Neuronal stem cell (in vitro differentiated cells): ENCODE measurements around the gene BZW2.
A peak's percentile ranks its signal among the peaks of the same experiment; 100 is the strongest.

ENCODE experiments used
- DNase-seq: peaks from one replicate; pipeline ENCODE4 v3.0.0-alpha.2; 2013; ENCODE audit warnings: low spot score
- H2AFZ ChIP-seq: one replicate; pipeline ENCODE4 v1.6.1; 2013; ENCODE audit warnings: mild to moderate bottlenecking, low read length, inconsistent platforms
- H2AK5ac ChIP-seq: 2 replicates; pipeline ENCODE4 v1.6.1; 2013; ENCODE audit warnings: low read depth, mild to moderate bottlenecking, inconsistent platforms, low read length, moderate library complexity, mixed read lengths
- H2BK120ac ChIP-seq: 2 replicates; pipeline ENCODE4 v1.6.1; 2013; ENCODE audit warnings: low read depth, mild to moderate bottlenecking, inconsistent platforms, low read length, moderate library complexity, mixed read lengths
- H2BK12ac ChIP-seq: one replicate; pipeline ENCODE4 v1.6.1; 2013; ENCODE audit warnings: low read length, inconsistent platforms
- H2BK15ac ChIP-seq: 2 replicates; pipeline ENCODE4 v1.6.1; 2013; ENCODE audit warnings: mild to moderate bottlenecking, low read length, inconsistent platforms, mixed read lengths
- H2BK5ac ChIP-seq: one replicate; pipeline ENCODE4 v1.6.1; 2013; ENCODE audit warnings: inconsistent platforms, mild to moderate bottlenecking, low read length, moderate library complexity
- H3K14ac ChIP-seq: one replicate; pipeline ENCODE4 v1.6.1; 2013; ENCODE audit warnings: low read length, inconsistent platforms
- H3K18ac ChIP-seq: 2 replicates; pipeline ENCODE4 v1.6.1; 2013; ENCODE audit warnings: low read length, inconsistent platforms
- H3K23ac ChIP-seq: 2 replicates; pipeline ENCODE4 v1.6.1; 2013; ENCODE audit warnings: low read depth, mild to moderate bottlenecking, mixed read lengths, low read length, inconsistent platforms; ENCODE audit not compliant: poor library complexity
- H3K27ac ChIP-seq: replicated peaks from 3 replicates; pipeline ENCODE4 v1.5.1; 2013; ENCODE audit warnings: low read length, inconsistent platforms
- H3K27me3 ChIP-seq, 3 experiments: 2 replicates each; pipeline ENCODE4 v1.6.1; 2013; ENCODE audit warnings: low read length in 3 of 3, mild to moderate bottlenecking in 2 of 3, inconsistent platforms in 1 of 3, low read depth in 1 of 3, mixed read lengths in 1 of 3, moderate library complexity in 1 of 3; ENCODE audit not compliant: control insufficient read depth in 3 of 3, insufficient read depth in 3 of 3
- H3K36me3 ChIP-seq, 2 donors: replicated peaks in 1 of 2; 2 replicates each; pipeline ENCODE4 v1.6.1; 2013; ENCODE audit warnings: low read length in 2 of 2; ENCODE audit not compliant: control insufficient read depth in 2 of 2, insufficient read depth in 2 of 2
- H3K4ac ChIP-seq: 2 replicates; pipeline ENCODE4 v1.6.1; 2013; ENCODE audit warnings: inconsistent platforms, mild to moderate bottlenecking, low read length, moderate library complexity
- H3K4me1 ChIP-seq, 2 donors: 1 replicate in 1 of 2; 2 replicates in 1 of 2; pipeline ENCODE4 v1.6.1; 2013; ENCODE audit warnings: low read length in 2 of 2, low read depth in 1 of 2; ENCODE audit not compliant: control insufficient read depth in 2 of 2, insufficient read depth in 1 of 2
- H3K4me2 ChIP-seq: one replicate; pipeline ENCODE4 v1.6.1; 2013; ENCODE audit warnings: mild to moderate bottlenecking, low read length, inconsistent platforms; ENCODE audit not compliant: insufficient read depth, poor library complexity, severe bottlenecking
- H3K4me3 ChIP-seq, 2 donors: 2 replicates each; pipeline ENCODE4 v1.5.1; 2013; ENCODE audit warnings: low read length in 2 of 2, mild to moderate bottlenecking in 2 of 2, inconsistent platforms in 1 of 2, moderate library complexity in 1 of 2
- H3K79me1 ChIP-seq: one replicate; pipeline ENCODE4 v1.6.1; 2013; ENCODE audit warnings: low read depth, mild to moderate bottlenecking, inconsistent platforms, low read length, moderate library complexity
- H3K9ac ChIP-seq: one replicate; pipeline ENCODE4 v1.6.1; 2013; ENCODE audit warnings: mild to moderate bottlenecking, low read depth, low read length, inconsistent platforms; ENCODE audit not compliant: poor library complexity
- H3K9me3 ChIP-seq, 2 donors: replicated peaks in 1 of 2; 2 replicates each; pipeline versions ENCODE3 to v1.6.1; 2013; ENCODE audit warnings: low read length in 2 of 2, mild to moderate bottlenecking in 2 of 2, inconsistent platforms in 1 of 2, low read depth in 1 of 2, mixed read lengths in 1 of 2, moderate library complexity in 1 of 2; ENCODE audit not compliant: control insufficient read depth in 2 of 2, insufficient read depth in 1 of 2
- H4K8ac ChIP-seq: one replicate; pipeline ENCODE4 v1.6.1; 2013; ENCODE audit warnings: low read depth, mild to moderate bottlenecking, inconsistent platforms, low read length, moderate library complexity
- H4K91ac ChIP-seq: one replicate; pipeline ENCODE4 v1.6.1; 2013; ENCODE audit warnings: low read length, low read depth, mild to moderate bottlenecking, inconsistent platforms; ENCODE audit not compliant: poor library complexity
- WGBS, 2 donors: extraction: QIAGEN DNeasy Blood & Tissue Kit; methylation state at CpG; one replicate each; pipeline ENCODE4 v1.1.7; 2013; ENCODE audit warnings: missing lambda C conversion rate in 2 of 2, mixed read lengths in 1 of 2; ENCODE audit not compliant: insufficient read length in 2 of 2, insufficient replicate concordance in 1 of 2; ENCODE audit errors: extremely low coverage in 2 of 2; 5-methylcytosine and 5-hydroxymethylcytosine counted together

BZW2 gene

DNA sequence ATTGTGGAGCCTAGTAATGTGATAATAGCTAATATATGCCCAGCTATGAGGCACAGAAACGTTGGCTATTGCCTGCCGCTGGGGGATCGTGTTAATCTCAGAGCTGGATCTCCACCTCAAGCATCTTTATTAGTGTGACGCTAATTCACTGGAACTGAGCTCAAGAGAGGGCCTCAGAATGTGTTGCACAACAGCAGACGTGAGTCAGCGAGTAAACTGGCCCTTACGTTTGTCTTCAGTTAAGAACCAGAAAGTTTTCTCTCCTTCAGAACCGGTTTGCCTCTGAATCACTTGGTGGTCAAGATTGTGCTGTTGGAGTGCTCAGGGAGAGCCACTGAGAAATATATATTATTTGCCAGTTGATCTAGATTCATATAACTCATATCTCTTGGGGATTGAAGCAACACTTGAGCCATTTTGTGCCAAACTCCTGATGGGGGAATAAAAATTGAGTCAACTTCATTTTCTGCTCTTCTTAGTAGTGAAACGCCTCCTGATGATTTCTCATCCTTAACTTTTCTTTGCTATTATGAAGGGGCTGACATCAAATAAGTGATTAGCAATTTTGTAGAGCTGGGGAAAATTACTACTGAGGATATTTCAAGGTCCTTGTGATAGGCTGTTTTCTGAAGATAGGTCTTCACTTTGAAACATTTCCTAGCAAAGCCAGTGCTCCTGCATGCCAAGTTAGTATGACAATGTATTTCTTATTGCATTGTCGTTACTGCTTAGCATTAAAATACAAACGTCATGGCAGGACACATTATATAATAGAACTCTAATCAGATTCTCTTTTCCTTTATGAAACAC is 22.3 kb downstream of the BZW2 start:
- Histone ChIP-seq H3K4me1 (peaks cover 0 to 2% of the 10 kb centered on the region in 2 donors), H3K4ac (no peak overlapping the region), H4K91ac (no peak overlapping the region), H3K79me1 (peaks cover 3% of the 10 kb centered on the region), H3K23ac (no peak overlapping the region), H2BK5ac (no peak overlapping the region), H3K18ac (no peak overlapping the region), H3K4me2 (peak overlapping the region; percentile 4), H3K14ac (no peak overlapping the region), H2BK120ac (no peak overlapping the region), H3K9me3 (peaks cover 0 to 16% of the 10 kb centered on the region in 2 donors), H2BK12ac (no peak overlapping the region), H3K27ac (no peak overlapping the region), H3K4me3 (no peak overlapping the region), H2AK5ac (no peak overlapping the region), H3K9ac (no peak overlapping the region), H3K27me3 (no peaks in the 10 kb centered on the region), H2AFZ (no peak overlapping the region), H2BK15ac (no peak overlapping the region), H3K36me3 (peaks cover 6 to 67% of the 10 kb centered on the region in 2 donors), H4K8ac (no peak overlapping the region)
- WGBS, 2 donors: no CpG with 5 or more reads among the region's 11 CpGs
- DNase-seq: no peak

DNA sequence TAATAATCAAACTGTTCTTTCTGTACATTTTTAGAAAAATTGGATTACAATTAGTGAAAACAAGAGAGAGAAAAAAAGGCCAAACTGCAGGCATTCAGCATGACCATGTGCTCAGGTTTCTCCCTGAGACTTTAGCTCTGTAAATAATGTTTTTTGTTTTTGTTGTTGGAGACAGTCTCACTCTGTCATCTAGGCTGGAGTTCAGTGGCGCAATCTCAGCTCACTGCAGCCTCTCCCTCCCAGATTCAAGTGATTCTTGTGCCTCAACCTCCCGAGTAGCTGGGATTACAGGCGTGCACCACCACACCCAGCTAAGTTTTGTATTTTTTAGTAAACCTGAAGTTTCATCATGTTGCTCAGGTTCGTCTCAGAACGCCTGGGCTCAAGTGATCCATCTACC is 23.0 kb downstream of the BZW2 start:
- no peak overlapping the region for H3K14ac ChIP-seq
- no peak overlapping the region for H2BK12ac ChIP-seq
- no peak for DNase-seq
- no peak overlapping the region for H3K4ac ChIP-seq
- H3K4me3 ChIP-seq: no peak overlapping the region
- H3K23ac ChIP-seq: no peak overlapping the region
- no peak overlapping the region for H2AFZ ChIP-seq
- H3K4me1 ChIP-seq: peaks cover 0 to 2% of the 10 kb centered on the region in 2 donors
- H2BK5ac ChIP-seq: no peak overlapping the region
- no peak overlapping the region for H2BK120ac ChIP-seq
- H2AK5ac ChIP-seq: no peak overlapping the region
- H3K9ac ChIP-seq: no peak overlapping the region
- H3K4me2 ChIP-seq: no peak overlapping the region
- H3K18ac ChIP-seq: no peak overlapping the region
- H3K27ac ChIP-seq: no peak overlapping the region
- H3K79me1 ChIP-seq: peaks cover 3% of the 10 kb centered on the region
- WGBS, 2 donors: no CpG with 5 or more reads among the region's 5 CpGs
- no peak overlapping the region for H2BK15ac ChIP-seq
- no peak overlapping the region for H4K8ac ChIP-seq
- peaks cover 0 to 16% of the 10 kb centered on the region in 2 donors for H3K9me3 ChIP-seq
- H3K27me3 ChIP-seq: no peaks in the 10 kb centered on the region
- H3K36me3 ChIP-seq: peaks cover 6 to 69% of the 10 kb centered on the region in 2 donors
- no peak overlapping the region for H4K91ac ChIP-seq

DNA sequence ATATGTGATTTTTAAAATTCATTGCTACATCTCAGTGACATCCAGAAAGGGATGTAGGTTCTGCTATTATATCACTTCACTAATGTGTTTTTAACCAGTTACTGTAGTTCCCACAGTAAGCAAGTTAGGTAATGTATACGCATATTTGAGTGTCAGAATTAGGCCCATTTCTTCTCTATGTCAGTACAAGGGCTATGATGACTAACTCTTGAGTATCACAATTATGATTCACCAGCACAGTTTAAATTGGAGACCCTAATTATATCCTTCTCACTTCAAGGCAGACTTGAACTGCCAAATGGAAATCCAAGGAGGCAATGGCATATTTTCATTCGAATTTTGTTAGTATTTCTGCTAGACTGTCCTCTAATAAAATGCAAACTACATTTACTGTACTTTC is 23.6 kb downstream of the BZW2 start:
- H3K79me1 ChIP-seq: peaks cover 3% of the 10 kb centered on the region
- no peak overlapping the region for H2AFZ ChIP-seq
- H3K23ac ChIP-seq: no peak overlapping the region
- no peak for DNase-seq
- peaks cover 0 to 2% of the 10 kb centered on the region in 2 donors for H3K4me1 ChIP-seq
- no peak overlapping the region for H2BK15ac ChIP-seq
- H2AK5ac ChIP-seq: no peak overlapping the region
- peaks cover 4 to 75% of the 10 kb centered on the region in 2 donors for H3K36me3 ChIP-seq
- no peak overlapping the region for H4K8ac ChIP-seq
- H3K4me2 ChIP-seq: no peak overlapping the region
- WGBS, 2 donors: no CpG with 5 or more reads among the region's 2 CpGs
- no peak overlapping the region for H2BK120ac ChIP-seq
- H4K91ac ChIP-seq: no peak overlapping the region
- H3K9ac ChIP-seq: no peak overlapping the region
- peaks cover 0 to 13% of the 10 kb centered on the region in 2 donors for H3K9me3 ChIP-seq
- no peak overlapping the region for H3K27ac ChIP-seq
- no peak overlapping the region for H3K18ac ChIP-seq
- H2BK5ac ChIP-seq: no peak overlapping the region
- H3K4ac ChIP-seq: no peak overlapping the region
- no peak overlapping the region for H2BK12ac ChIP-seq
- no peaks in the 10 kb centered on the region for H3K27me3 ChIP-seq
- H3K14ac ChIP-seq: no peak overlapping the region
- H3K4me3 ChIP-seq: no peak overlapping the region

DNA sequence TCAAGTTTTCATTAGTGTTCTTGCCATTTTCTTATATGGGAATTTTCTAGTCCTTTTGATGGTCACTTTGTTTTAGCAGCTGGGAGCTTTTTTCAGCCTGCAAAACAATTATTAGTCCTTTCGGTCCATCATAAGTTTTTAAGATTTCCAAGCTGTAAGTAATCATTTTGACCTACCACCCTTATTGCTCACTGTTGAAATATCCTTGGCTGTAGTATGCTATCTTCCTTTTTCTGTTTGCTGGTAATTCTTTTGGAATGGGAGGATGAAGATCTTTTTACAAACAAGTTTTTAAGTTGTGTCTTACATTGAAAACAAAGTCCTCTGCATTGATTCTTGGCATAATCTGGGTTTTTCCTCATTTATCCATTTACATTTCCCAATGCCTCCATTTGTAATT is 24.0 kb downstream of the BZW2 start:
- Histone ChIP-seq H3K27ac (no peak overlapping the region), H2BK5ac (no peak overlapping the region), H3K4ac (no peak overlapping the region), H3K4me2 (no peak overlapping the region), H3K36me3 (peaks cover 4 to 79% of the 10 kb centered on the region in 2 donors), H3K9me3 (peaks cover 0 to 13% of the 10 kb centered on the region in 2 donors), H2AK5ac (no peak overlapping the region), H3K14ac (no peak overlapping the region), H4K8ac (no peak overlapping the region), H3K23ac (no peak overlapping the region), H3K4me3 (no peak overlapping the region), H2BK15ac (no peak overlapping the region), H3K18ac (no peak overlapping the region), H3K27me3 (no peaks in the 10 kb centered on the region), H2BK120ac (no peak overlapping the region), H4K91ac (no peak overlapping the region), H3K4me1 (peaks cover 0 to 2% of the 10 kb centered on the region in 2 donors), H3K79me1 (peaks cover 3% of the 10 kb centered on the region), H2AFZ (no peak overlapping the region), H2BK12ac (no peak overlapping the region), H3K9ac (no peak overlapping the region)
- DNase-seq: no peak
- WGBS, 2 donors: no CpG with 5 or more reads among the region's 1 CpG
